Epithelial cell of prostate (primary cell): Measurements from ENCODE around the gene TREH.

Experiments used
- DNase-seq: peaks from one replicate; pipeline ENCODE4 v3.0.0-alpha.2; 2011; ENCODE audit warnings: low read depth, low spot score
- H3K27ac ChIP-seq: fragments of 450-650 bp; 2 replicates; pipeline ENCODE4 v1.5.1; 2017; ENCODE audit warnings: mild to moderate bottlenecking

Gene TREH

DNA sequence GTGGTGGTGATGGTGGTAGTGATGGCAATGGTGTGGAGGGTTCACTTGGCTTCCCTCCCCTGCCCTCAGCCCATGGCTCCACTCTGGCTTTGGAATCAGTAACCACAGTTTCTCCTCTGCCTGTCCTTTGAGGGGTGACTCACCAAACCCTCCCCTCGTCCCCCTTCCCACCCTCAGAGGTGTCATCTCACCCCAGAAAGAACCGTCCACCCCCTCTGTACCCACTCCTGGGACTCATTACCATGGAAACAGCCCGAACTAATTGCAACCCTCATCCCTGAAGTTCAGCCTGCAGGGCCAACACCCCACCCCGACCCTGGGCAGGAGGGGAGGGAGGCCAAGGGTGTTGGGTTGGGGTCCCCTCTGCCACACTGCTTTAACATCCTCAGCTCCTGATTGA lies 45.5 kb downstream of the TREH start:
- no peak overlapping the region for H3K27ac ChIP-seq
- DNase-seq: no peak

DNA sequence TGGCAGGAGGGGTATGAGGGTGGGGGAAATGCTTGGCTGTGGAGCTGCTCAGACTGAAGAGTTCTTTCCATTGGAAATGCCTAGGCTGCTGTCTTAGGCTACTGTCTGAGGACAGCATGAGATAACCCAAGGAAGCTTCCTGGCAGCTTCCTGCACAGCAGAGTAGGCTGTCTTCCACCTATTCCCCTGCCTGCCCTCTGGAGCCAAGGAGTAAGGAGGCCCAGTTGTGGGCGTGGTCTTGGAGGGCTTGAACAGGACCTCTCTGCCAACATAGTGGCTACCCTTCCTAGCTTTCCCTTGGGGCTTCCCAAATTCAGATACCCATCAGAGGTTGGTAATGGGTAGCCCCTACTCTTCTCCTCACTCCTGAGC lies 46.1 kb downstream of the TREH start:
- no peak for DNase-seq
- H3K27ac ChIP-seq: no peak overlapping the region

DNA sequence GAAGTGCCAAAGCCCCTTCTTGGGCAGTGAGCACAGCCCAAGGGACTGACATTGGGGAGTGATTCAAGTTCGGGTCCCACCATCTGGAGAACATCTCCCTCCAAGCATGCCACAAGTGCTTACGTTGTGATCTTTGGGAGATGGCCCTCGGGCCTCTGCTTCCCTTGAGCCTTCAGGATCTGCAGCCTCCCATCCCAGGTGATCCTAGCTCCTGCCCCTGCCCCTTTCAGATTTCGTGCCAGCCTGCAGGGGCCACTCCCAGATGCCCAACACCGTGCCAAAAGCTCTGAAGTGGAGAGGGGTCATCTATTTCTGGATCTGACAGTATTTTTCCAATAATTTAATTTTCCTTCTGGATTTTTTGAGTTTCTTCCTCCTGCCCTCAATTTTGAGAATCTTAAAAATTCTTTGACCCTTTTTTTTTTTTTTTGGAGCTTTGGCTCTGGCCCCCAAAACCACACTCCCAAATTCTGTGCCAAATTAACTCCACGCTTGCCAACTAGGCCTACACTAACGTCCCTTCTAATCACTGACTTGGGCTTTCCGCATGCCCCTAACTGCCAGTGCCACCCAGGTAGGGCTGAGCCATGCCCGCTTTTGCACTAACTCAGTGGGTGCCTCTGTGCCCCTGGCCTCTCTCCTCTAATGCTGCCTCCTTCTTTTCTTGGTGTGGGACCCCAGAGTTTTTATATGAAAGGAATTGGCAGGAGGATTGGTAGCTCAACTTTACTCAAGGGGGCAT lies 46.7 kb downstream of the TREH start:
- DNase-seq: no peak

DNA sequence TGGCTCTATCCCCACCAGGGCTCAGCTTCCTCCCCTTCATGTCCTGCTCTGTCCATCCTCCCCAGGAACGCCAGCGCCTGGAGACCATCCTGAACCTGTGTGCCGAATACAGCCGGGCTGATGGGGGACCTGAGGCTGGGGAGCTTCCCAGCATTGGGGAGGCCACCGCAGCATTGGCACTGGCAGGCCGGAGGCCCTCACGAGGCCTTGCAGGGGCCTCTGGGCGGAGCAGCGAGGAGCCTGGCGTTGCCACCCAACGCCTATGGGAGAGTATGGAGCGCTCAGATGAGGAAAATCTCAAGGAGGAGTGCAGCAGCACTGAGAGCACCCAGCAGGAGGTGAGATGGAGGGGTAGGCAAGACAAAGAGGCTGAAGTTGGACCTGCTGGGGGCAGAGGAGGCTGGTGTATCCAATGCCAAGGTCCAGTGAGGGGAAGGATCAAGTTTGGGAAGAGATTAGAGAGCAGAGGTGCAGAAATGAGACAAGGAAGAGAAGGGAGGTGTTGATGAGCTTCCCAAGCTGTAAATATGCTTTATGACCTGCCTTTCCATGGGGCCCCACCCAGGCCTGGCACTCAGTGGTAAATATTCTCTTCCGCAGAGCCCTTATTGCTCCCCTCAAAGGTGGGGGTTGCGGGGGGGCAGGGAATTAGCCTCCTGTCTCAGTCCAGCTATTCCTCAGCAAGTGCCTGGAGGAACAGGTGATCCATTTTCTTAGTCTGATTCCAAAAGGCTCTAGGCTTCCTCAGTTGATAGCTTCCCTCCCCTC lies 48.1 kb downstream of the TREH start:
- no peak for DNase-seq
- no peak overlapping the region for H3K27ac ChIP-seq

More for the DNA sequence above, 46.7 kb downstream of the TREH start:
- H3K27ac ChIP-seq: no peak overlapping the region

DNA sequence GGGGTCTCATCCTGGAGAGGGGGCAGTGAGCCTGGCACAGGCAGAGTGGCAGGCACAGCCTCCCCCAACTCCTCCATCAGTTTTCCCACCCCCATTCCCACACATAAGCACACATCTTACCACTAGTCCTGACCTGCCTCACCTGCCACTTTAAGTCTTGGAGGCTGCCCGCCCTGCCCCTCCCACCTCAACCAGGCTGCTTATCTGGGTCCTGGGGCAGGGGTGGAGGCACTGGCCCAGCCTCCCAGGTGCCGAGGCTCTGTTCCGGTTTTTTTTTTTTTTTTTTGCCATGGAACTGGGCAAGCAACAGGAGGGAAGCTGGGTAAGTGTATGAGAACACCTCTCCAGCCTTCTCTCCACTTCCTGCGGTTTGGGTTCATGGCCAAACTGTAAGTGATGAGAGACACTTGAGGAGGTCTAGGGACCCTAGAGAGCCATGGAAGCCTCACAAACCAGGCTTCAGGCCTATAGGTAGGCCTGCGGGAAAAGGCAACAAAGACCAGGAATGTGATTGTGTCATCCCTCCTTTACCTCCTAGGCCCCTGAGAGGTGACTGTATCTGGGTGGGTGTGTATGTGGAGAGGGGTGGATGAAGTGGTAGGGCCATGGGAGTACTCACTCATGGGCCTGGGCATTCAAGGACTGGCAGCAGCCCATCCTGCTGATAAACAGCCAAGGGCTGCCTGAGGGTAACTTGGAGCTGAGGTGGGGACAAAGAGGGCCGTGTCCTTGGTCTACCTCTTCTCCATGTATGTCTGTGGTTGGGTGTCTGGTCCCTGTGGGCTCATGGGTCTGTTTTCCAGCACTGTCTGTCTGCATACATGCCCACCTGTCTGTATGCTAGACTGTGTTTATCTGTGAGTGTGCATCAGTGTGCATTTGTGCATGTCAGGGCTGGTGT lies 49.4 kb downstream of the TREH start:
- no peak for DNase-seq
- H3K27ac ChIP-seq: no peak overlapping the region

DNA sequence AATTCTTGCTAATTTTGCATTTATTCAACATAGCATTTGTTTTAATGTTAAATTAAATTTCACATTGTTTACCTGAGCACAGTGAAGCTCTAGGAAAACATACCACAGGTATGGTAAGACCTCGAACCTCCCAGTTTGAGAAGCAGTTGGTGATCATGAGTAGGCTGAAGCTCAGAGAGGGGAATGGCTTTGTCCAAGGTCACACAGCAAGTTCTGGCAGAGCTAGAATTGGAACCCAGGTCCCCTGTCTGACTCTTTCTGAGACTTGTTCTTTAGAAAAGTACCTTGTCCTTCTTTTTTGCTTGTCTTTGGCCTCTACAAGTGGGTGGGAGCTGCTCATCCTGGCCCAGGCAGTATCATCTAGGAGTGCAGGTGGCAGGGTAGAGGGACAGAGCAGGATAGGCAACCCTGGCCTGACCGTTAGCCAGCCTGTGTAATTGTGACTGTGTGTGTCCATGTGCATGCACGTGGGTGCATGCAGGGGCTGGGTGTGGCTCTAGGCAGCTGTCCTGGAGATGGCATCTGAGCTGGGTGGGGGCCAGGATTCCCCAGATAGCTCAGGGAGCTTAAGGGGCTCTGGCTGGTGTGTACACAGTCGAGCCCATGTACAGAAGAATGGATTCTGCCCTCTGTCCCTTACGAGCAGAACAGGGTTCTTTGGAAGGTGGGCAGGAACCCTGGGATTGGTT lies 50.4 kb downstream of the TREH start:
- no peak for DNase-seq
- H3K27ac ChIP-seq: no peak overlapping the region

DNA sequence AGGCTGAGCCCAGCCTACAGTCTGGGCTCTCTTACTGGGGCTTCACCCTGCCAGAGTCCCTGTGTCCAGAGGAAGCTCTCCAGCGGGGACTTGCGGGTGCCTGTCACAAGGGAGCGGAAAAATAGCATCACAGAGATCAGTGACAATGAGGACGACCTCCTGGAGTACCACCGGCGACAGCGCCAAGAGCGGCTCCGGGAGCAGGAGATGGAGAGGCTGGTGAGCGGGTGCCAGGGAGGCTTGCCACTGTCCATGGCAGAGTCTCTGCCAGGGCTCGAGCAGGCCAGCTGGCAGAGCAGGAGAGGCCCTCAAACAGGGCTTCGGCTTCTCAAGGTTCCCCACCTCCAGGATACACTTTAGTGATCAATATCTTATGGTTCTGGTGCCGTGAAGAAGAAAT lies 51.0 kb downstream of the TREH start:
- H3K27ac ChIP-seq: no peak overlapping the region
- no peak for DNase-seq

DNA sequence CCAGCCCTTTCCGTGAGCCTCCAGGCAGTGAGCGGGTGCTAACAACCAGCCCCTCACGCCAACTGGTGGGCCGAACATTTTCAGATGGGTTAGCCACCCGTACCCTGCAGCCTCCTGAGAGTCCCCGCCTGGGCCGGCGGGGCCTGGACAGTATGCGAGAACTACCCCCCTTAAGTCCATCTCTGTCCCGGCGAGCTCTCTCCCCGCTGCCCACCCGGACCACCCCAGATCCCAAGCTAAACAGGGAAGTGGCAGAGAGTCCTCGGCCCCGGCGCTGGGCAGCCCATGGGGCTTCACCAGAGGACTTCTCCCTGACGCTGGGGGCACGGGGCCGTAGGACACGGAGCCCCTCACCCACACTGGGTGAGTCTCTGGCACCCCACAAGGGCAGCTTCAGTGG lies 51.4 kb downstream of the TREH start:
- H3K27ac ChIP-seq: no peak overlapping the region
- DNase-seq: no peak

DNA sequence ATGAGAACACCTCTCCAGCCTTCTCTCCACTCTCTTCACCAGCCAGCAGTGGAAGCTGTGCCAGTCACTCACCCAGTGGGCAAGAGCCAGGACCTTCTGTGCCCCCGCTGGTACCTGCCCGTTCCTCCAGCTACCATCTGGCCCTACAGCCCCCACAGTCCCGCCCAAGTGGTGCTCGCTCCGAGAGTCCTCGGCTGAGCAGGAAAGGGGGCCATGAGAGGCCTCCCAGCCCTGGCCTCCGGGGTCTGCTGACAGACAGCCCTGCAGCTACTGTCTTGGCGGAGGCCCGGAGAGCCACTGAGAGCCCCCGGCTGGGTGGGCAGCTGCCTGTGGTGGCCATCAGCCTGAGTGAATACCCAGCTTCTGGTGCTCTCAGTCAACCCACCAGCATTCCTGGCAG lies 51.9 kb downstream of the TREH start:
- no peak overlapping the region for H3K27ac ChIP-seq
- DNase-seq: no peak

DNA sequence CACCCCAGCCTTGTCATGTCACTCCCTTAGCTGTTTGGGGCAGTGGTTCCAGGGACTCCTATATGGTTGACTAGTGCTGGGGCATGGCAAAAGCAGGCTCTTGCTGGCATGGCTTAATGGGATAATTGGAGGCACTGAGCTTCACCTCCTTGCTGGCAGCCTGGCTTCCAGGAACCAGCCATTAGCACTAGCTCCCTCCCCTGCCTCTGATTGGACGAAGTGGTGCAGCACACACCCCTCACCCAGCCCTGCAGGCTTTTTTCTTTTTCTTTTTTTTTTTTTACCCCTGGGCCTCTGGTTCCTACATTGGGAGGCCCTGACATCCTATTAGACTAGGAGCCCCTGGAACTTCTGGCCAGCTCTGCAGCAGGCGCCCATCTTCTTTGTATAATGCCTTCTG lies 53.5 kb downstream of the TREH start:
- no peak overlapping the region for H3K27ac ChIP-seq
- DNase-seq: no peak

DNA sequence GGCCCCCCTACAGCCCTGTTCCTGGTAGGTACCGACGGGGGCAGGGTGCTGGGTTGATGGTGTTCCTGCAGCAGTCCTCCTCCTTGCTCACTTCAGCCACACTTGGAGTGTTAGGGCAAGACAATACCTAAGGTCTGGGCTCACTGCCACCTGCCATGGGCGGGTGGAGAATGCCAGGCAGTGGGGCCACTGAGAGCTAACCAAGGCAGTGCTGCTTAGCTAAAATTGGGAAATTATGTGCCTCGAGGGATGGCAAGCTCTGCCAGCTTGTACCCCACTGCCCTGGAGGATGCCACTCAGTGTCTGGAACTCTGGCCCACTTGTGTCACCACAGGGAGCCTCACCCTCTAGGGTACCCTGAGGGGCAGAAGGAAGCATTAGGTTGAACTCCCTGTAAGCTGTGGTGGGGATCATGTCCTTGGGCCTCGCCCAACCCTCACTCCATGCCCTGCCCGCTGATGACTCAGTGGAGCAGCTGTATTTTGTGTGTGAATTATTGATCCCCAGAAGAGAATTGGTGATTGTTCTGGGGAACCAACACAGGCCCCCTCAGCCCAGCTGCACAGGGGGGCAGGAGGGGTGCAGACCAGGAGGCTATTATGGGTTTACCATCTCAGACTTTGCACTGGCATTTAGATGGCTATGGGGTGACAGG lies 54.3 kb downstream of the TREH start:
- H3K27ac ChIP-seq: no peak overlapping the region
- no peak for DNase-seq

DNA sequence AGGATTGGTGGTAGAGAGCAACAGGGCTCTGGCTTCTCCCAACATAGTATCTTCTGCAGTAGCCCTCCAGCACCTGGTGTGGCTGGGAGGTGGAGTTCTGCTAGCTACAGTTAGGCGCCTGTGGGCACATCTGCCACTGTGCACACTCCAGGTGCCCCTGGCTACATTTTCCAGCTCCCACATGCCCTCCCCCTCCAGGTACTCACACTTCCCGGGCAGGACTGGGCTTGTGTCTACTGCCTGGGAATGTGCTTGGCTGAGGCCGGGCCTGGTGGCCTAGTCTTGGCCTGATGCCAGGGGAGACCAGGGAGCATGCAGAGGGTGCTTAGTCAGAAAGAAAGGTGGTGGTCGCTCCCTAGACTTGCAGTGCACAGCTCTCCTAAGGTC lies 56.2 kb downstream of the TREH start:
- DNase-seq: peak; percentile 79
- H3K27ac ChIP-seq: peak overlapping the region; percentile 80

DNA sequence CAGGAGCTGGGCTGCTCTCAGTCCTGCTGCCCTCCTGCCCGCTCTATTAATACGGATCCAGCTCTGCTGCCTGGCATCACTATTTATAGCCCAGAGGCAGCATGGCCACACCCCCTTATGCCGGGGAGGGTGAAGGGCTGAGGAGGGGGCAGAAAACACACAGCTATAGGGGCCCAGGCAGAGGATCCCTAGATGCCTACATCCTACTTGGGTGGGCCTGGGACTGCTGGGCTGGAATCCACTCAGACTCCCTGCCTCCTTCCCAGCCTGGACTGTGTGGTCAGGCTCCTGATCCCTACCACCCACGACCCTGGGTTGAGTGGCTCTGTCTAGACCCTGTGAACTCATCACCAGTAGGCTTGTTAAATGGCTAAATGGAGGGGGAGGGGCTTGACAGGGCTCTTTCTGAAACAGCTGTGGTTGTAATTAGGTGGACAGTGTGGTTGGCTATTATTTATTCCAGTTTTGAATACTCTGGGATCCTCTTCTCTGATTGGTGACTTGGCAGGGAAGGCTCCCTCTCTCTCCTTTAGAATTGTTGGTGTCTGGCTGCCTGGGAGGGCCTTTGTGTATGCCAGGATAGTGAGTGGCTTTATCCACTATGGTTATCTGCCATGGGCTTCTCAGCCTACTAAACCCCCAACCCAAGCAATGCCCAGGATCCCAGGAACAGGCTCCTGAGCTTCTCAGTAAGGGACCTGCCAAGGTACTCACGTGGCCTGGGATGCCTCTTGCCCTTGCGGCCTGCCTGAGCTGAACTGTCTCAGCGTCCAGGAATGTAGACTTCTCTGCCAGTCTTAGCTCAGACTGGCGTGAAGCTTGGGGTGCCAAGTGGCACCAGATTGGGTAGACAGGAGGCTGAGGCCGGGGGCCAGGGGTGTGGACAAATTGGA lies 56.8 kb downstream of the TREH start:
- peak overlapping the region; percentile 80 for H3K27ac ChIP-seq
- DNase-seq: peak; percentile 82

DNA sequence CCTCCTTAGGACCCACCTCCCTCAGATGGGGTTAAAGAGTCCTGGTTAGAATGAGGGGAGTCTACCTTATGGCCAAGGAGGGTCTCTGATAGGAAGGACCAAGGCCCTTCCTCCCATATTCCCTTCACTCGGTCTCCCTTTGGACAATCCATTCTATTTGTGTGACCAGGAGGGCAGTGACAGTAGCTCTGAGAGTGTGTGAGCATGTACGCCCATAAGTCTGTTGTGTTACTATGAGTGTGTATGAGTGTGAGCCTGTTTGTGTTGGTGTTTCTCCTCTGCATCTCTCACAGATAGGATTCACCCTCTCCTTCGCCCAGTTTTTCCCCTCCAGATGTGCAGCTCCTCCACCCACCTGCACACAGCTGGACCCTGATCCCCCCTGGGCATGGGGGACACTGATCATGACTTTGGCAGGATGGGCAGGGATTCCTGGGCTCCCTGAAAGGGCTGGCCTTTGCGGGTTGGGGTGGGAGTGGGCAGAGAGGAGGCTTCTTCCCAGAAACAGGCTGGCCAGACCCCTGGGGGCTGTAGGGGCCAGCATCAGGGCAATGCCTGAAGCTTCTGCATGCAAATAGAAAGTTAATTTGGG lies 57.6 kb downstream of the TREH start:
- H3K27ac ChIP-seq: peak overlapping the region; percentile 80
- DNase-seq: no peak

DNA sequence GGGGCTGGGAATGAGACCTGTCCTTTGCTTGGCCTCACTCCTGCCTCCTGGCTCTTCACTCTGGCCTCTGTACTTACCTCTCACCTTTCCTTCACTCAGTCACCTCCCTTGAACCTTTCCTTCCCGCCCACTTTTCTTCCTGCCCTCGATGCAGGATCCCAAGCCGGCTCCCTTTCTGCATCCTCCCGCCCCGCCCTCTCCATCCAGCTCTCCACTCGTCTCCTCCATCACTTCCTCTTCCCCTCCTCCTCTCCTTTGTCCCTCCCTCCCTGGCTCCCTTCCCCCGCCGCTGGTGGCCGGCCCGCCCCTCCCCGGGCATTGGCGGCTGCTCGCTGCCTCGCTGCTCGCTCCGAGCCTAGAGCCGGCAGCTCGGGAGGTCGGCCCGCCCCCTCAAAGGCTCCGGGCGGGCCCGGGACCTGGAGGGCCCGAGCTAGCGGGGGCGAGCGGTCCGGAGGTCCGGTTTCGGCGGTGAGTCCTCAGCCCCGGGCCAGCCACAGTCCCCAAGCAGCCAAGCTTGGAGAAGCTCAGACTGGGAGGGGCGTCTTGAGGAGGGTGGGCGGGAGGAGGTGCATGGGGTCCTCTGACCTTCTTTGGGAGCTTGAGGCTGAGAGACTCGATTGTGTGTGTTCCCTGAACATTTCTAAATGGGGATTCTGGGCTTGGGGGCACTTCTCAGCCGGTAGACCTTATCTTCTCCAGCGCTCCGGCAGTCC lies 58.2 kb downstream of the TREH start:
- DNase-seq: no peak
- H3K27ac ChIP-seq: peak overlapping the region; percentile 80

DNA sequence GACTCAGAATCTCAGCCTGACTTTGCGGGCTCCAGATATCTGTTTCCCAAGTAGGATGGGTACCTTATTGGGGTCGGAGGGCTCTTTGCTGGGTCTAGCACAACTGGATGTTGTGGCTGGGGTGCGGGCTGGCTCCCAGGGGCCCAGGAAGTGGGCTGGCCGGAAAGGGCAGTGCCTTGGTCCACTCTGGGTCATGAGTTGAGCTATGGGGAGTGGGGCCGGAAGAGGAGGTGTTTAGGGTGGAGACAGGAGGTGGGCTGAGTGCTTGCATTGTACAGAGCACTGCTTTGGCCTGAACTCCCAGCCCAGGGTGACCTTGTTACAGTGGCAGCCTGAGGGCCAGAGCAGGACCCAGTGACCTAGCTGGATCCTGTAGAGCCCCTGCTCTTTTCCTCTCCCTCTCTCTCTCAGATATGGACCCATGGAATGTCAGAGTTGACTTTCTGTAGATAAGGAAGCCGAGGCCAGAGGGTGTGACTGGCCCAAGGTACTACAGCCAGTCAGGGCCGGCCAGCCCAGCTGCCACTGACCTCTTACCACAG lies 58.9 kb downstream of the TREH start:
- no peak for DNase-seq
- H3K27ac ChIP-seq: peak overlapping the region; percentile 80

DNA sequence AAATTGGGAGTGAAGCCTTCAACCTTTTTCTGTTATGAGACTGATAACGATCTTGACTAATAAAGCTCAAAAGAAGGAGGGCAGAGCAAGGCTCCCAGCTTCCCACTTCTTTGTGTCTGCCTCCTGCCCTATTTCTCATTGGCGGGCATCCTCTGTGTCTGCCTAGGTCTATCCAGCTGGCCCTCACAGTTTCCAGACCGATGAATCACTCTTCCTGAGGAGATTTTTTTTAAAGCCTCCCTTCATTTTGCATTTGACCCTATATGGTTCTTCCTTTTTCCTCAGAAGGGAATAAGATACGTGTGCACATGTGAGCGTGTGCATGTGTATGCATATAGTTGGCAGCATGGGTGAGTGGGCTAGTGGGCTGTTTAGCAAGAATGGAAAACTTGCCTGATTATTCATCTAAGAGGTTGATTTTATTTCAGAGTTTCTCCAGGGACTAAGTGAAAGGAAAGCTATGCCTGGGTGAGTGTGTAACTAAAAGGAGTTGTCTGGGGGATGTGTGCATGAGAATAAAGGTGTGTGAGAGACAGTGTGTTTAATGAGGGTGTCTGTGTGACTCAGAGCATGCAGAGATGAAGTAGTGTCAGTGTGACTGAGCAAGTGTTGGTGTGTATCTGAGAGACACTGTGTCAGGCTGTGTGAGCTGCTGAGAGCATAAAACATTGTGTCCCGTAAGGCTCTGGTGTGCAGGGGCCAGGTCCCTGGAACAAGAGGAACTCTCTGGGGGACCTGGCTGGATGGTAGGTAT lies 59.8 kb downstream of the TREH start:
- no peak for DNase-seq
- H3K27ac ChIP-seq: peak overlapping the region; percentile 80
